Uterus (tissue), 2 donors: Measurements from ENCODE around the gene GPR150.

Experiments
- POLR2A ChIP-seq, 2 donors: fragments of 450-650 bp; IDR thresholded peaks; one replicate each; pipeline ENCODE4 v1.6.1; 2016; ENCODE audit warnings: antibody characterized with exemption in 2 of 2, mild to moderate bottlenecking in 1 of 2, moderate library complexity in 1 of 2
- TF ChIP-seq, protein P1 (sequence below), 4 experiments: fragments of 200-600 bp in 2 of 4; fragments of 450-650 bp in 2 of 4; sonication (generic) in 2 of 4; IDR thresholded peaks; one replicate each; pipeline ENCODE4 v1.5.1; 2016 to 2019; ENCODE audit warnings: antibody characterized with exemption in 4 of 4, mild to moderate bottlenecking in 2 of 4, moderate library complexity in 1 of 4

DNA sequence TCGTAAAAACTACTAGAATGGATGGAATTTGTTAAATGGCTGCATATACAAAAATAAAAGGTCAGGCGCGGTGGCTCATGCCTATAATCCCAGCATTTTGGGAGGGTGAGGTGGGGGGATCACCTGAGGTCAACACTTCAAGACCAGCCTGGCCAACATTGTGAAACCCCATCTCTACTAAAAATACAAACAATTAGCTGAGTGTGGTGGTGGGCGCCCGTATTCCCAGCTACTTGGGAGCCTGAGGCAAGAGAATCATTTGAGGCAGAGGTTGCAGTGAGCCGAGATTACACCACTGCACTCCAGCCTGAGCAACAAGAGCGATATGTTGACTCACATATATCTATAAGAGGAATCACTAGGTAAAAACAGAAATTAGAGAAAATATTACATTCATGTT lies 9.3 kb upstream of the GPR150 start:
- TF ChIP-seq, protein P1, sequence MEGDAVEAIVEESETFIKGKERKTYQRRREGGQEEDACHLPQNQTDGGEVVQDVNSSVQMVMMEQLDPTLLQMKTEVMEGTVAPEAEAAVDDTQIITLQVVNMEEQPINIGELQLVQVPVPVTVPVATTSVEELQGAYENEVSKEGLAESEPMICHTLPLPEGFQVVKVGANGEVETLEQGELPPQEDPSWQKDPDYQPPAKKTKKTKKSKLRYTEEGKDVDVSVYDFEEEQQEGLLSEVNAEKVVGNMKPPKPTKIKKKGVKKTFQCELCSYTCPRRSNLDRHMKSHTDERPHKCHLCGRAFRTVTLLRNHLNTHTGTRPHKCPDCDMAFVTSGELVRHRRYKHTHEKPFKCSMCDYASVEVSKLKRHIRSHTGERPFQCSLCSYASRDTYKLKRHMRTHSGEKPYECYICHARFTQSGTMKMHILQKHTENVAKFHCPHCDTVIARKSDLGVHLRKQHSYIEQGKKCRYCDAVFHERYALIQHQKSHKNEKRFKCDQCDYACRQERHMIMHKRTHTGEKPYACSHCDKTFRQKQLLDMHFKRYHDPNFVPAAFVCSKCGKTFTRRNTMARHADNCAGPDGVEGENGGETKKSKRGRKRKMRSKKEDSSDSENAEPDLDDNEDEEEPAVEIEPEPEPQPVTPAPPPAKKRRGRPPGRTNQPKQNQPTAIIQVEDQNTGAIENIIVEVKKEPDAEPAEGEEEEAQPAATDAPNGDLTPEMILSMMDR (IDR thresholded peaks at IDR 0.05): no peak
- TF ChIP-seq POLR2A (IDR thresholded peaks at IDR 0.05): no peak
